Glutamatergic neuron (in vitro differentiated cells): ENCODE results near the gene SLC9B2. TPM values are rescaled to one million over a fixed set of nuclear protein-coding genes. Genes with fewer than 3 reads are reported as not detected.

Experiments used
- DNase-seq: peaks from one replicate; pipeline ENCODE4 v3.0.0; 2022
- H3K27ac Mint-ChIP-seq: one replicate; pipeline ENCODE4 v1.8.0; 2020; ENCODE audit warnings: mild to moderate bottlenecking, mixed read lengths, inconsistent platforms; ENCODE audit not compliant: unreplicated experiment
- H3K27me3 Mint-ChIP-seq: one replicate; pipeline ENCODE4 v1.8.0; 2020; ENCODE audit warnings: mild to moderate bottlenecking, moderate library complexity, mixed read lengths, inconsistent platforms; ENCODE audit not compliant: unreplicated experiment
- H3K36me3 Mint-ChIP-seq: one replicate; pipeline ENCODE4 v1.8.0; 2020; ENCODE audit warnings: mild to moderate bottlenecking, mixed read lengths, inconsistent platforms; ENCODE audit not compliant: unreplicated experiment
- H3K4me1 Mint-ChIP-seq: one replicate; pipeline ENCODE4 v1.8.0; 2020; ENCODE audit warnings: mild to moderate bottlenecking, low read depth, mixed read lengths, inconsistent platforms; ENCODE audit not compliant: unreplicated experiment
- H3K4me3 Mint-ChIP-seq: one replicate; pipeline ENCODE4 v1.8.0; 2020; ENCODE audit warnings: mild to moderate bottlenecking, mixed read lengths, inconsistent platforms; ENCODE audit not compliant: unreplicated experiment
- H3K9me3 Mint-ChIP-seq: one replicate; pipeline ENCODE4 v1.8.0; 2020; ENCODE audit warnings: mild to moderate bottlenecking, moderate library complexity, mixed read lengths, inconsistent platforms; ENCODE audit not compliant: unreplicated experiment
- total RNA-seq: library from RNA; stranded (reverse); fragmentation: NEBNext Ultra II Directional; extraction: Animal tissue kit (Norgen Biotek cat#: 25700); gene quantifications from one replicate; pipeline ENCODE4 v1.2.1, GENCODE V29; 2021; ENCODE audit not compliant: unreplicated experiment
- TF ChIP-seq, protein P1 (sequence below): fragments of 200-600 bp; sonication (generic); IDR thresholded peaks from one replicate; pipeline ENCODE4 v1.5.0; 2021; ENCODE audit not compliant: partially characterized antibody, unreplicated experiment

SLC9B2 gene
- total RNA-seq, 1 donor from 2014 or later: 14.4 TPM

DNA sequence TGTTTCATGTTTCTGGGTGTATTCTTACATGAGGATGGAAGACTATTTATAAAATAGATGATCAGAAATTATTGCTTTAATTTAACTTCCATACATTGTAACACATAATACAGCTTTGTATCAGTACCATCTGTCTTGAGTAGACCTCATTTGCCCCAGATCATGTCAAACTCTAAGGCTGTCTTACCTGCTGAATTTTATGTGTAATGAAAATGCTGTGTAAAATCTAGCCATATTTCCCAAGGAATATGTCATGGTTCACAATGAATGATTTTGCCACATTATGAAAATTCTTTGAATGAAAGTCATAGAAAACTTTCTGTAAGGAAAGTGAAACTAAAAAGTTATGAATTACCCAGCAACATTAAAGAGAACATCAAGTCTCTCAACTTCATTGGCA, 15.7 kb upstream of the SLC9B2 start:
- H3K4me1 Mint-ChIP-seq: no peaks in the 10 kb centered on the region
- TF ChIP-seq, protein P1, sequence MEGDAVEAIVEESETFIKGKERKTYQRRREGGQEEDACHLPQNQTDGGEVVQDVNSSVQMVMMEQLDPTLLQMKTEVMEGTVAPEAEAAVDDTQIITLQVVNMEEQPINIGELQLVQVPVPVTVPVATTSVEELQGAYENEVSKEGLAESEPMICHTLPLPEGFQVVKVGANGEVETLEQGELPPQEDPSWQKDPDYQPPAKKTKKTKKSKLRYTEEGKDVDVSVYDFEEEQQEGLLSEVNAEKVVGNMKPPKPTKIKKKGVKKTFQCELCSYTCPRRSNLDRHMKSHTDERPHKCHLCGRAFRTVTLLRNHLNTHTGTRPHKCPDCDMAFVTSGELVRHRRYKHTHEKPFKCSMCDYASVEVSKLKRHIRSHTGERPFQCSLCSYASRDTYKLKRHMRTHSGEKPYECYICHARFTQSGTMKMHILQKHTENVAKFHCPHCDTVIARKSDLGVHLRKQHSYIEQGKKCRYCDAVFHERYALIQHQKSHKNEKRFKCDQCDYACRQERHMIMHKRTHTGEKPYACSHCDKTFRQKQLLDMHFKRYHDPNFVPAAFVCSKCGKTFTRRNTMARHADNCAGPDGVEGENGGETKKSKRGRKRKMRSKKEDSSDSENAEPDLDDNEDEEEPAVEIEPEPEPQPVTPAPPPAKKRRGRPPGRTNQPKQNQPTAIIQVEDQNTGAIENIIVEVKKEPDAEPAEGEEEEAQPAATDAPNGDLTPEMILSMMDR: no peak
- no peak overlapping the region for H3K27ac Mint-ChIP-seq
- no peaks in the 10 kb centered on the region for H3K27me3 Mint-ChIP-seq
- DNase-seq: no peak
- H3K9me3 Mint-ChIP-seq: no peaks in the 10 kb centered on the region
- H3K36me3 Mint-ChIP-seq: no peaks in the 10 kb centered on the region
- no peak overlapping the region for H3K4me3 Mint-ChIP-seq

DNA sequence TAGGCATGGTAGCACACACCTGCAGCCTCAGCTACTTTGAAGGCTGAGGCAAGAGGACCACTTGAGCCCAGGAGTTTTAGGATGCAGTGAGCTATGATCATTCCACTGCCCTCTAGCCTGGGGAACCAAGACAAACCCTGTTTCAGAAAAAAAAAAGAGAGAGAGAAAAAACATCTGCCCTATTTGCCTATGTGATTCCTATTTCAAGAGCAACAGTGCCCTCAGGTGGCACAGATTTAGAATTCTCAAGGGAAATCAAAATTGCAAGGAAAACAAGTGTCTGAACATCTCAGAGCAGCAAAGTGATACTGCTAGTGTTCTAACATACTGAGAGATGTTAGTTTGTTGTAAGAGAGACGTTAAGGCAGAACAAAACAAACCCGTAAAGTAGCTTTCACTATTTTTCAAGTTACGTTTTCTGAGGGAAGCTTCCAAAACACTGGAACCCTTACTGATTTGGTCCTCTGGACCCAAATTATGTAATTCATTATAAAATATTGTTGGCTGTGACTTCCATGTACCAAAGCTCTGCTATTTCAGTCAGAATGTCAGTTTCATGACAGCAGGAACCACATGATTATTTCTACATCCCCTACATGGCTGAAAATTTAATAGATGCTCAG, 15.2 kb upstream of the SLC9B2 start:
- Mint-ChIP-seq H3K27me3 (no peaks in the 10 kb centered on the region), H3K4me1 (no peaks in the 10 kb centered on the region), H3K9me3 (no peaks in the 10 kb centered on the region), H3K4me3 (no peak overlapping the region), H3K36me3 (no peaks in the 10 kb centered on the region), H3K27ac (no peak overlapping the region)
- no peak for DNase-seq
- TF ChIP-seq, protein P1: peak; percentile 35

DNA sequence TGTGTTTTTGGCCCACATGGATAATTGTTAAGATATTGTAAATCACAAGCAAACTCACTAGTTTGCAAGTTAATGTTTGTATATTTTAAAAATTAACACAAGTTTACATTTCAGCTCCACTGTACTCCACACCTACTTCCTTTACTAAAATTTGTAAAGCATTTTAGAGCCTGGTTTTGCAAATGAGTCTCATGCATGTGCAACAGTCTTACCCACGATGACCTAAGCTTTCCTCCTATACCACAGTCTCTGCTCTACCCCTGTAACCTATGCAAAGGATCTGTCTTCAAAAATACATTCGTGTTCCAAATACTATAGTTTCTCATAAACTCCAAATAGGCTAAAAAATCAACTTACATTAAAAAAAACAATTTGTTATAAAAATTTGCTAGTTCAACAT, 12.9 kb upstream of the SLC9B2 start:
- H3K4me1 Mint-ChIP-seq: no peaks in the 10 kb centered on the region
- H3K9me3 Mint-ChIP-seq: no peaks in the 10 kb centered on the region
- TF ChIP-seq, protein P1: no peak

DNA sequence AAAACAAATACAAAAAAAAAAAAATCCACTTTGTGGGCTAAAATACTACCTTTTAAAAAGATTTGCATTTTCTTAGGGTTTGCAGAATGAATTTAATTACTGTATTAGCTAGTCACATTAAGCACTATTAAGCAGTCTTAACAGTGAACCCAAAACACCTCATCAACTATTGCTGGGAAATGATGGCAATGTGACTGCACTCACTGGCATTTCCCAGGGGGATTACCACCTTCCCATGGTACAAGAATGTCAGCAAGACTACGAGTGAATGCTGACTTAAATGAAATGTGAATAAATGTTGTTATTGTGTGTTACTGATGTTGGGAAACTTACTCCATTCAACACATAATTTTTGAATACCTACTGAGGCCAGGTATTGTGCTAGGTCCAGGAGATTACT, 10.0 kb upstream of the SLC9B2 start:
- Mint-ChIP-seq H3K27ac (no peak overlapping the region), H3K27me3 (no peaks in the 10 kb centered on the region), H3K4me1 (no peaks in the 10 kb centered on the region), H3K36me3 (no peaks in the 10 kb centered on the region), H3K9me3 (no peaks in the 10 kb centered on the region), H3K4me3 (no peak overlapping the region)
- TF ChIP-seq, protein P1: no peak
- DNase-seq: no peak

More for the DNA sequence above, 12.9 kb upstream of the SLC9B2 start:
- no peak overlapping the region for H3K27ac Mint-ChIP-seq
- H3K36me3 Mint-ChIP-seq: no peaks in the 10 kb centered on the region
- H3K4me3 Mint-ChIP-seq: no peak overlapping the region
- DNase-seq: no peak
- H3K27me3 Mint-ChIP-seq: no peaks in the 10 kb centered on the region

DNA sequence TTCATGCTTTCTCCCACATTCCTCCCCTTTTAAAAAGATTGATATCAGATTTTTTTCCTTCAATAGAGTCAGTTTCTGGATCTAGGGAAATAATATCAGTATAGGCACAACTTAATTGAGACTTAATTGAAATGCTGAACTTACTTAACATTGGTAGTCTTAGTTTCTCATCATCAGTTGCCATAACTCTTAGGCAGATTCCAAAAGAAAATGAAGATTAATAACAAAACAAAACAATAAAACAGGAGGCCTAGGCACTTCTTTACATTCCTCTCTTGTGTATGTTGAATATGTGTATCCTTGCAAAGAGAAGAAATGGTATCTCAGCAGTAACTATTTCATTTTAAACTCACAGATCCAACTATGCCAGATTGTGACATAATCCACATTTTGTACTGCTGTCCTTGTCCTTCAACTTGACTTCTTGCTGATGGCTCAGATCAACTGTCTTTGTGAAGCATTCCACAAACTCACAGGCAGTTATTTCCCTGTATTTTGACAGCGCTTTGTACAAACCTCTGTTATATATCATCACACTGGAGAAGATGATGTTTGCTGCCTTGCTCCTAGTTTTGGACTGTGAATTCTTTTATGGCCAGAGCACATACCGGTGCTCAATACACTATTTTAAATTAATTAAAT, 9.1 kb upstream of the SLC9B2 start:
- Mint-ChIP-seq H3K36me3 (no peaks in the 10 kb centered on the region), H3K27me3 (no peaks in the 10 kb centered on the region), H3K4me3 (no peak overlapping the region), H3K9me3 (no peaks in the 10 kb centered on the region), H3K4me1 (no peaks in the 10 kb centered on the region), H3K27ac (no peak overlapping the region)
- no peak for DNase-seq
- TF ChIP-seq, protein P1: no peak
